Endothelial cell of umbilical vein (primary cell): ENCODE data around the gene TBX4.

Experiments used
- EZH2 ChIP-seq: IDR thresholded peaks from 2 replicates; pipeline ENCODE4 v1.6.1; 2012; ENCODE audit warnings: borderline replicate concordance, low read depth, mild to moderate bottlenecking, moderate library complexity, low read length, inconsistent platforms; ENCODE audit not compliant: severe bottlenecking
- MYC ChIP-seq: IDR thresholded peaks from one replicate; pipeline ENCODE4 v1.6.1; 2011; ENCODE audit warnings: mild to moderate bottlenecking, low read depth, low read length
- POLR2AphosphoS5 ChIP-seq: IDR thresholded peaks from 2 replicates; pipeline ENCODE4 v1.6.1; 2012; ENCODE audit warnings: low read depth, mild to moderate bottlenecking, control low read depth, low read length, moderate library complexity; ENCODE audit not compliant: insufficient read depth
- TF ChIP-seq, protein P1 (sequence below), 2 donors: IDR thresholded peaks; 1 replicate in 1 of 2; 2 replicates in 1 of 2; pipeline ENCODE4 v1.5.1; 2011; ENCODE audit warnings: low read length in 2 of 2, mild to moderate bottlenecking in 2 of 2, moderate library complexity in 2 of 2, control low read depth in 1 of 2, inconsistent platforms in 1 of 2, low read depth in 1 of 2; ENCODE audit not compliant: insufficient read depth in 1 of 2; ENCODE audit errors: extremely low read depth in 1 of 2

DNA sequence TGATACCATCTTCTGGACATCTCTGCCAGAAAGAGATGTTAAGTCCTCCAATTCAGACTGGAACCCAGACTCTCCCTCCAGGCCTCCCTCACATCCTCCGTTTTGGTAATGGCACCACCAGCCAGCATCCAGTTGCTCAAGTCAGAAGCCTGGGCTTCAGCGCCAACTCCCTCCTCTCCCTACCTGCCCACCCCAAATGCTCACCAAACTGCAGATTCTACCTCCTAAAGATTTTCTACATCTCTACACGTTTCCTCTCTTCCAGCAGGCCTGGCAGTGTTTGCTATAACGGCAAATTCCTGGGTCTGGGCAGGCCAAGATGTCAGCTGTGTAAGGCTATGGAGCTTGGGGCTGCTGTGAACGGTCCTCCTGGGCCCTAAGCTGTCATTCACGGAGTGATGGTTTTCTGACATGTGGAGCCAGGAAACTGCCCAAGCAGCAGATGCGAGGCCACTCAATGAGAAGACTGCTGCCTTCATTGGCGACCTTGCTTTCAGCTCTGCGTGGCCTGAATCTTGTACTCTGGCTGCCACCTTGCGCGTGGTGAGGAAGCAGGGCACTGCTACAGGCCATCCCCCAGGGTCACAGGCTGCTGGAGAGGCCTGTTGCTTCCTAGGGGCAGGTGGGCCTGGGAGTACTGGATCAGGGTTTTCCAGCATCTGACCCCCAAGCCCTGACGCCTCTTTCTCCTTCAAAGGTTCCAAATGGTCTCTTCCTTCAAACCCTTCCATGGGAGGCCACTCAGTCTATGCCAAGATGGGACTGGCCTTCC is 37.7 kb downstream of the TBX4 start:
- TF ChIP-seq, protein P1, sequence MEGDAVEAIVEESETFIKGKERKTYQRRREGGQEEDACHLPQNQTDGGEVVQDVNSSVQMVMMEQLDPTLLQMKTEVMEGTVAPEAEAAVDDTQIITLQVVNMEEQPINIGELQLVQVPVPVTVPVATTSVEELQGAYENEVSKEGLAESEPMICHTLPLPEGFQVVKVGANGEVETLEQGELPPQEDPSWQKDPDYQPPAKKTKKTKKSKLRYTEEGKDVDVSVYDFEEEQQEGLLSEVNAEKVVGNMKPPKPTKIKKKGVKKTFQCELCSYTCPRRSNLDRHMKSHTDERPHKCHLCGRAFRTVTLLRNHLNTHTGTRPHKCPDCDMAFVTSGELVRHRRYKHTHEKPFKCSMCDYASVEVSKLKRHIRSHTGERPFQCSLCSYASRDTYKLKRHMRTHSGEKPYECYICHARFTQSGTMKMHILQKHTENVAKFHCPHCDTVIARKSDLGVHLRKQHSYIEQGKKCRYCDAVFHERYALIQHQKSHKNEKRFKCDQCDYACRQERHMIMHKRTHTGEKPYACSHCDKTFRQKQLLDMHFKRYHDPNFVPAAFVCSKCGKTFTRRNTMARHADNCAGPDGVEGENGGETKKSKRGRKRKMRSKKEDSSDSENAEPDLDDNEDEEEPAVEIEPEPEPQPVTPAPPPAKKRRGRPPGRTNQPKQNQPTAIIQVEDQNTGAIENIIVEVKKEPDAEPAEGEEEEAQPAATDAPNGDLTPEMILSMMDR (IDR thresholded peaks at IDR 0.05; ENCODE audit: extremely low read depth in 1 of 2, insufficient read depth in 1 of 2, low read depth in 1 of 2, low read length in 2 of 2), result no peak
- TF ChIP-seq MYC (no peak), POLR2AphosphoS5 (no peak), EZH2 (no peak)
